Right lobe of liver (tissue), 4 donors: ENCODE measurements around the gene PCED1A.

Experiments
- POLR2A ChIP-seq: fragments of 450-650 bp; IDR thresholded peaks from one replicate; pipeline ENCODE4 v1.6.1; 2017; ENCODE audit warnings: antibody characterized with exemption, mild to moderate bottlenecking
- TF ChIP-seq, protein P1 (sequence below), 4 donors: fragments of 200-600 bp in 3 of 4; fragments of 450-650 bp in 1 of 4; IDR thresholded peaks; one replicate each; pipeline versions ENCODE4 v1.5.1 to v1.8.0; 2016 to 2022; ENCODE audit warnings: antibody characterized with exemption in 4 of 4, mild to moderate bottlenecking in 2 of 4
- donor health status: DM: no; HTN: no; CAD: no.
- donor health status: DM: no; HTN: no; CAD: no.
- donor health status: DM: no; HTN: yes; CAD: no.

DNA sequence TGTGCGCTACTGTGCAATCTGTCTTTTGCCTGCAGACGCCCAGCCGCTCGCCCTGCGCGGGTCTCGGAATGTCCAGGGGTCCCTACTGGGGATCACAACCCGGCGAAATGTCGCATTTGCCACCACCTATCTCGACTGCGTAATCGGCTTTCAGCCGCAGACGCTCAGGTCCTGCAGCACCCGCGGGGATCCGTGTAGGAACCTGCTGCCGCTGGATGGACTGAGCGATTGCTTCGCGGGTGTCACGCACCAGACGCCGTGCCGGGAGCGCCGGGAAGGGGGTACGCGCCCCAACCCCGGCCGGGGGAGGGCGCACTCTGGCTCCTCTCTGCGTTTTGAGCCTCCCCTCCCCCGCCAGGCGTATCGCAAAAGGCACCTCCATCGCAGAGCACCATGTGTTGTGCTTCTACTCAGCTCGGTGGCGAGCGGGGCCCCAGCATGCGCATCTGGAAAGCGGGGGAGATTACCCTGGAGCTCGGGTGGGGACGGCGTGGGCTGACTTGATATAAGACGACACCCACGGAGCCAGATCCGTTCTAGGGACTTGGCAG lies 32.1 kb upstream of the PCED1A start:
- no peak for TF ChIP-seq POLR2A
- TF ChIP-seq, protein P1, sequence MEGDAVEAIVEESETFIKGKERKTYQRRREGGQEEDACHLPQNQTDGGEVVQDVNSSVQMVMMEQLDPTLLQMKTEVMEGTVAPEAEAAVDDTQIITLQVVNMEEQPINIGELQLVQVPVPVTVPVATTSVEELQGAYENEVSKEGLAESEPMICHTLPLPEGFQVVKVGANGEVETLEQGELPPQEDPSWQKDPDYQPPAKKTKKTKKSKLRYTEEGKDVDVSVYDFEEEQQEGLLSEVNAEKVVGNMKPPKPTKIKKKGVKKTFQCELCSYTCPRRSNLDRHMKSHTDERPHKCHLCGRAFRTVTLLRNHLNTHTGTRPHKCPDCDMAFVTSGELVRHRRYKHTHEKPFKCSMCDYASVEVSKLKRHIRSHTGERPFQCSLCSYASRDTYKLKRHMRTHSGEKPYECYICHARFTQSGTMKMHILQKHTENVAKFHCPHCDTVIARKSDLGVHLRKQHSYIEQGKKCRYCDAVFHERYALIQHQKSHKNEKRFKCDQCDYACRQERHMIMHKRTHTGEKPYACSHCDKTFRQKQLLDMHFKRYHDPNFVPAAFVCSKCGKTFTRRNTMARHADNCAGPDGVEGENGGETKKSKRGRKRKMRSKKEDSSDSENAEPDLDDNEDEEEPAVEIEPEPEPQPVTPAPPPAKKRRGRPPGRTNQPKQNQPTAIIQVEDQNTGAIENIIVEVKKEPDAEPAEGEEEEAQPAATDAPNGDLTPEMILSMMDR (IDR thresholded peaks at IDR 0.05): peak; percentile 3 to 36 (median 28)
